Mononuclear cell (primary cell): ENCODE measurements around the gene PLPPR2. TPM values are rescaled to one million over a fixed set of nuclear protein-coding genes. Genes with fewer than 3 reads are reported as not detected.
"Not testable (repeated sequence)": the region's sequence is repeated elsewhere in the genome, so short reads cannot be mapped to it uniquely, and the experiment has no call there.

Experiments
- H3K27me3 ChIP-seq: 2 replicates; pipeline ENCODE4 v1.6.0; 2011; ENCODE audit warnings: low read length, control low read depth; ENCODE audit not compliant: insufficient read depth
- H3K4me1 ChIP-seq: 2 replicates; pipeline ENCODE4 v1.5.1; 2011; ENCODE audit warnings: mild to moderate bottlenecking, low read length, control low read depth; ENCODE audit not compliant: insufficient read depth
- H3K4me3 ChIP-seq: 2 replicates; pipeline ENCODE4 v1.5.1; 2011; ENCODE audit warnings: mild to moderate bottlenecking, low read length, moderate library complexity
- H3K9me3 ChIP-seq: 2 replicates; pipeline ENCODE4 v1.5.1; 2011; ENCODE audit warnings: low read depth, mild to moderate bottlenecking, control low read depth, low read length
- total RNA-seq: library from RNA; depleted of rRNA; stranded (reverse); fragments of >200 nt; gene quantifications from one replicate; pipeline ENCODE4 v1.2.3, GENCODE V29; 2012

Gene PLPPR2
- total RNA-seq, 1 donor, result 7.3 TPM

DNA sequence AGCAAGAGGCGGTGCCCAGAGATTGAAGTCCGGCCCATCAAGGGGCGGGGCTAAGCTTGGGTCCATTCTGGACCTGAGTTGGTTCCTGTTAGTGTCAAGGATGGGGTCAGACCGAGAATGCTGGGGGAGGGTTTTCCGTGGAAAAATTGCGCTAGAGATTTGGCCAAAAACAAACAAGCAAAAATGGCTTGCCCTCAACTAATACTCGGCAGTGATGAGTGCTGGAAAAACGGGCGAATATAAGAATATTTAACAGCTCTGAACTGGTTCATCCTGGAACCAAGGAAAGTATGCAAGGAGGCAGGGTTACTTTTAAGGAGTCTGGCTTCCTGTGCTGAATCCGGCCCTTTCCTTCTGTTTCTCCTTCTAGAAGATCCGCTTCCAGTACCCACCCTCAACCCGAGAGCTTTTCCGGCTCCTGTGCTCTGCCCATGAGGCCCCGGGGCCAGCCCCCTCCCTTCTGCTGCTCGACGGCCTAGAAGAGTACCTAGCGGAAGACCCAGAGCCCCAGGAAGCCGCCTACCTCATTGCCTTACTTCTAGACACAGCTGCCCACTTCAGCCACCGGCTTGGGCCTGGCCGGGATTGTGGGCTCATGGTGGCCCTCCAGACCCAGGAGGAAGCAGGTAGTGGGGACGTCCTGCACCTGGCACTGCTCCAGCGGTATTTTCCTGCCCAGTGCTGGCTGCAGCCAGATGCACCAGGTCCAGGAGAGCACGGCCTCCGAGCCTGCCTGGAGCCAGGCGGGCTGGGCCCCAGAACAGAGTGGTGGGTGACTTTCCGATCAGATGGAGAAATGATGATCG, 20.1 kb downstream of the PLPPR2 start:
- Histone ChIP-seq H3K27me3 (no peaks in the 10 kb centered on the region), H3K4me1 (peaks cover 56% of the 10 kb centered on the region), H3K4me3 (peak overlapping the region; percentile 60), H3K9me3 (no peaks in the 10 kb centered on the region)

DNA sequence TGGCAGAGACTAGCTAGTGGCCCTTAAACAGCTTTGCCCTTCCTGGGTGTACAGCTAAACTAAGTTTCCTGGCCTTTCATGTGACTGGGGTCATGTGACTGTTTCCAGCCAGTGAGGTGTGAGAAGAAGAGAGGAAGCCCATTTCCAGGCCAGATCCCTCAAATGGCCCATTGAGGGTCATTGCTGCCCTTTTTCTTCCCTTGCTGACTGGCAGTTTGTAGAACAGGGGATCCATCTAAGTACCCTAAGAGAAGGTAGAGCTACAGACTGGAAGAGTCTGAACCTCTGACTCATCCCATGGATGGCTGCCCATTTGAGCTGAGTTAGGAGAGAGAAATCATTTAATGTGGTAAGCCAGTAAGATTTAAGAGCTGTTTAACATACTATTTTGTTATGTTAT, 22.0 kb downstream of the PLPPR2 start:
- Histone ChIP-seq H3K27me3 (no peaks in the 10 kb centered on the region), H3K9me3 (no peaks in the 10 kb centered on the region), H3K4me3 (no peak overlapping the region), H3K4me1 (peaks cover 73% of the 10 kb centered on the region)

GRCh38 chr19:11377756-11378155, 22.5 kb downstream of the PLPPR2 start:
- no peaks in the 10 kb centered on the region for H3K9me3 ChIP-seq
- H3K27me3 ChIP-seq, result no peaks in the 10 kb centered on the region
- H3K4me1 ChIP-seq, result peaks cover 78% of the 10 kb centered on the region
- H3K4me3 ChIP-seq, result no peak overlapping the region

GRCh38 chr19:11378319-11379189, 23.3 kb downstream of the PLPPR2 start:
- H3K4me3 ChIP-seq, result no peak overlapping the region
- H3K9me3 ChIP-seq, result no peaks in the 10 kb centered on the region
- peaks cover 3% of the 10 kb centered on the region for H3K27me3 ChIP-seq
- peaks cover 81% of the 10 kb centered on the region for H3K4me1 ChIP-seq

DNA sequence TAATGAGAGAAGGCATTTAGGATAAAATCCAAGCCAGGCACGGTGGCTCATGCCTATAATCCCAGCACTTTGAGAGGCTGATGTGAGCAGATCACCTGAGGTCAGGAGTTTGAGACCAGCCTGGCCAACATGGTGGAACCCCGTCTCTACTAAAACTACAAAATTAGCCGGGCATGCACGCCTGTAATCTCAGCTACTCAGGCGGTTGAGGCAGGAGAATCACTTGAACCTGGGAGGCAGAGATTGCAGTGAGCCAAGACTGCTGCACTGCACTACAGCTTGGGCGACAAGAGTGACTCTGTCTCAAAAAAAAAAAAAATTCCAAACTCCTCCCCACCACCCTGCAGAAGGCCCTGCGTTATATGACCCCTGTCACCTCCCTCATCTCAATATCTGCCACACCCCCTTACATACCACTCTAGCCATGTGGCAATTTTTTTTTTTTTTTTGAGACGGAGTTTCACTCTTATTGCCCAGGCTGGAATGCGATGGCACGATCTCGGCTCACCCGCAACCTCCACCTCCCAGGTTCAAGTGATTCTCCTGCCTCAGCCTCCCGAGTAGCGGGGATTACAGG, 24.1 kb downstream of the PLPPR2 start:
- not testable (repeated sequence) for H3K4me3 ChIP-seq, H3K9me3 ChIP-seq, H3K27me3 ChIP-seq
- H3K4me1 ChIP-seq, result peaks cover 81% of the 10 kb centered on the region

- Histone ChIP-seq H3K4me3 (no peak overlapping the region), H3K27me3 (peaks cover 3% of the 10 kb centered on the region), H3K9me3 (no peaks in the 10 kb centered on the region), H3K4me1 (peaks cover 83% of the 10 kb centered on the region)
These were observed 24.7 kb downstream of the PLPPR2 start for GRCh38 chr19:11379857-11380350.

GRCh38 chr19:11380653-11381537, 25.7 kb downstream of the PLPPR2 start:
- Histone ChIP-seq H3K4me1 (peaks cover 75% of the 10 kb centered on the region), H3K9me3 (no peaks in the 10 kb centered on the region), H3K4me3 (peak overlapping the region; percentile 54), H3K27me3 (peaks cover 3% of the 10 kb centered on the region)

DNA sequence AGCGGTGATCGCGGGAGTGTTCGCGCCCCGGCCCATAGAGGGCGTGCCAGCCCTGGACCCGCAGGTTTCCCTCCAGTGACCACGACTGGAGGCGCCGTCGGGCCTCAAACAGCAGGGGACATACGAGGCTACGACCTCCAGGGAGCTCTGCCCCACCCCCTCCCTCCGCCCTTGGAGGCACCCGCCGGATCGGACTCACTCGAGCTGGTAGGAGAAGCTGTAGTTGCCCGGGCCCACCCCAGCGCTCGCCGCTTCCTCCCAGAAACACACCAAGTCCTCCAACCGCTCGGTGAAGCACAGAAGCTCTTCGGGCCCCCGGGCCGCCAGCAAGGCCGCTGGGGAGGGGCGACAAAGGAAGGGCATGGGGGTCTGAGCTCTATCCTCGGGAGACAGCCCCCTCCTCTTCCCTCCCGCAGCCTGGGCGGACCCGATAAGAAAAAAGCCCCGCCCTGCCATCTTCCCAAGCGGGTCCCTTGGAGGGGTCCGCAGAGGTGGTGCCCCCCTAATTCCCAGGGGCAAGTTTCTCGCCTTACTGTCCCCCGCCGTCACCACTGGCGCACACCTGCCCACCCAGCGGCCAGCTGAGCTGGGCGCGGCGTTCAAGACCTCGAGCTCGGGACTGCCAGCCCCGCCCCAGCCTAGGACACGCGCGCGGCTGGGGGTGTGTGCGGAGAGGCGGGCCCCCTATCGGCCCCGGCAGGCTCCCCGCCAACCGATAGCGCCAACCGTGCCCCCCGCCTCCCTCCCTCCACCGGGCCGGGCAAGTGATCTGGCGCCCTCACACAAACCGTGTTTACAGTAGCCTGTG, 27.9 kb downstream of the PLPPR2 start:
- peak overlapping the region; percentile 32 for H3K4me3 ChIP-seq
- peaks cover 67% of the 10 kb centered on the region for H3K4me1 ChIP-seq
- H3K27me3 ChIP-seq, result peaks cover 3% of the 10 kb centered on the region
- no peaks in the 10 kb centered on the region for H3K9me3 ChIP-seq

- peaks cover 66% of the 10 kb centered on the region for H3K4me1 ChIP-seq
- peaks cover 3% of the 10 kb centered on the region for H3K27me3 ChIP-seq
- H3K9me3 ChIP-seq, result no peaks in the 10 kb centered on the region
- H3K4me3 ChIP-seq, result peak overlapping the region; percentile 18
These were observed 28.4 kb downstream of the PLPPR2 start for GRCh38 chr19:11383706-11384048.

GRCh38 chr19:11384778-11385129, 29.5 kb downstream of the PLPPR2 start:
- Histone ChIP-seq H3K9me3 (no peaks in the 10 kb centered on the region), H3K4me1 (peaks cover 61% of the 10 kb centered on the region), H3K4me3 (no peak overlapping the region), H3K27me3 (peaks cover 3% of the 10 kb centered on the region)

DNA sequence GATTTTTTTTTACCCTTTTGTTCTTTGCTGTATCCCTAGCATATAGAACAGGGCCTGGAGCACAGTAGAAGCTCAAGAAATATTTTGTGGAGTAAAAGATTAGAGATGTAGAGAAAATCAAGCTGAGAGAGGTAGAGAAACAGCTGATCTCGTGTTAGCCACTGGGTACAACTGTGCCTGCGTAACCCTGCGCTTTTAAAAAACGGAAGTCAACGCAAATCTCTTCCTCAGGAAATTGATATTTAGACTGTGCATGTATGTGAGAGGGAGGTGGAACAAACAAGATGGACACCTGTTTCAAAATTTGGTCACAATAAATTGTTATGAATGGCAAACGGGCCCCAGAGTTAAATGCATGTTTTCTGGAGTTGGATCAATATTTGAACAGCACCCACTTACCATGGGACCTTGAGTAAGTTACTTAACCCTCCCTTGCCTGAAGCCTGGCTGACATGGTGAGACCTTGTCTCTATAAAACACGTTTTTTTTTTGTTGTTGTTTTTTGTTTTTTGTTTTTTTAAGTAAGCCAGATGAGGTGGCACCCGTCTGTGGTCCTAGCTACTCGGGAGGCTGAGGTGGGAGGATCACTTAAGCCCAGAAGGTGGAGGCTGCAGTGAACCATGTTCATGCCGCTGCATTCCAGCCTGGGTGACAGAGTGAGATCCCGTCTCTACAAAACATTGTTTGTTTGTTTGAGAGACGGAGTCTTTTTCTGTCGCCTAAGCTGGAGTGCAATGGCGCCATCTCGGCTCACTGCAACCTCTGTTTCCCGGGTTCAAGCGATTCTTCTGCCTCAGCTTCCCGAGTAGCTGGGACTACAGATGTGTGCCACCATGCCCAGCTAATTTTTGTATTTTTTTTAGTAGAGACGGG, 32.2 kb downstream of the PLPPR2 start:
- Histone ChIP-seq H3K27me3 (peaks cover 3% of the 10 kb centered on the region), H3K4me3 (no peak overlapping the region), H3K4me1 (peaks cover 36% of the 10 kb centered on the region), H3K9me3 (no peaks in the 10 kb centered on the region)

DNA sequence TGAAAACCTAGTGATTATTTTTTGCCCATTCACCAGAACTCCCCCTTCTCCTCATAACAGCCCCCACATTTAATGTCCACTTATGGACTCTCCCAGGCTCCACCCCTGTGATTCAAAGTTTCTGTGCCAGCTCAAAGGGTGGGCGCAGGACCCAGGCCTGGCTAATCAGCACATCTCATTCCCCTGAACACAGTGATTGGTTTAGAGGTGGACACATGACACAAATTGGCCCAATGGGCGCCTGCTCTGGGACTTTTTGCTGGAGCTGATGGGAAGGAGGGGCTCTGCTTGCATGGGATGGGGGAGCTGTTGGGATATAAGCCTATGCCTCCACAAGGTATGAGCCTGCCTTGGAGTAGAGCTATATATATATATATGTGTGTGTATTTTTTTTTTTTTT, 35.1 kb downstream of the PLPPR2 start:
- no peak overlapping the region for H3K4me3 ChIP-seq
- H3K4me1 ChIP-seq, result peaks cover 14% of the 10 kb centered on the region
- H3K27me3 ChIP-seq, result no peaks in the 10 kb centered on the region
- no peaks in the 10 kb centered on the region for H3K9me3 ChIP-seq
